PC-9 (cell line): ENCODE results near the gene OR52D1. TPM values are rescaled to one million over a fixed set of nuclear protein-coding genes. Genes with fewer than 3 reads are reported as not detected.

Experiments used
- BruUV-seq: library from RNA; stranded (reverse); fragments of 400-500 nt; replicated peaks from 2 replicates; lab custom pipeline; 2021; lab: Mats Ljungman, UMichigan
- CTCF ChIA-PET: fragments of 300-600 bp; sonication (Branson Sonifier 250); formaldehyde crosslinking; loops from one replicate; lab custom pipeline; 2022; ENCODE audit warnings: antibody characterized with exemption; lab: Charles Lee
- POLR2A ChIA-PET: fragments of 300-600 bp; sonication (Branson Sonifier 250); formaldehyde crosslinking; loops from one replicate; lab custom pipeline; 2022; ENCODE audit warnings: antibody characterized with exemption; ENCODE audit not compliant: unreplicated experiment; lab: Charles Lee
- DNase-seq, 2 experiments: peaks; one replicate each; pipeline versions ENCODE4 v3.0.0 to v3.0.0-alpha.2; 2015 to 2022; ENCODE audit warnings: mixed read lengths in 1 of 2
- H2AFZ ChIP-seq: fragments of 200-600 bp; sonication (generic); 2 replicates; pipeline ENCODE4 v1.8.1; 2017; ENCODE audit warnings: antibody characterized with exemption
- H3F3A ChIP-seq: fragments of 200-600 bp; sonication (generic); 2 replicates; pipeline ENCODE4 v1.8.1; 2017; ENCODE audit warnings: antibody characterized with exemption, mild to moderate bottlenecking, low read depth; ENCODE audit not compliant: insufficient read depth
- H3K27ac ChIP-seq: fragments of 200-600 bp; sonication (generic); 2 replicates; pipeline ENCODE4 v1.6.1; 2016; ENCODE audit warnings: mixed run types
- H3K27me3 ChIP-seq: fragments of 200-600 bp; sonication (generic); 2 replicates; pipeline ENCODE4 v1.6.1; 2016; ENCODE audit warnings: low read depth, mixed run types; ENCODE audit not compliant: insufficient read depth
- H3K36me3 ChIP-seq: fragments of 200-600 bp; sonication (generic); 2 replicates; pipeline ENCODE4 v1.6.1; 2016; ENCODE audit warnings: low read depth, mixed run types
- H3K4me1 ChIP-seq: fragments of 200-600 bp; sonication (generic); replicated peaks from 2 replicates; pipeline ENCODE4 v1.6.1; 2016; ENCODE audit warnings: mixed run types; ENCODE audit not compliant: insufficient read depth
- H3K4me2 ChIP-seq: fragments of 200-600 bp; sonication (generic); 2 replicates; pipeline ENCODE4 v1.6.1; 2017; ENCODE audit warnings: mixed run types
- H3K4me3 ChIP-seq: fragments of 200-600 bp; sonication (generic); 2 replicates; pipeline ENCODE4 v1.6.1; 2016; ENCODE audit warnings: mixed run types
- H3K79me2 ChIP-seq: fragments of 200-600 bp; sonication (generic); 2 replicates; pipeline ENCODE4 v1.6.1; 2017; ENCODE audit warnings: low read depth, mixed run types
- H3K9me2 ChIP-seq: fragments of 200-600 bp; sonication (generic); 2 replicates; pipeline ENCODE4 v1.8.1; 2017; ENCODE audit warnings: mild to moderate bottlenecking; ENCODE audit not compliant: insufficient read depth
- H3K9me3 ChIP-seq: fragments of 200-600 bp; sonication (generic); 2 replicates; pipeline ENCODE4 v1.8.1; 2016; ENCODE audit warnings: low read depth; ENCODE audit not compliant: insufficient read depth
- H4K20me1 ChIP-seq: fragments of 200-600 bp; sonication (generic); 2 replicates; pipeline ENCODE4 v1.8.1; 2017; ENCODE audit not compliant: insufficient read depth
- EZH2 ChIP-seq: fragments of 200-600 bp; sonication (generic); IDR thresholded peaks from 2 replicates; pipeline ENCODE4 v1.8.0; 2017; ENCODE audit warnings: antibody characterized with exemption, low read depth
- intact Hi-C: fragments of 100-400 bp; cut with micrococcal nuclease; formaldehyde crosslinking; loops from one replicate; pipeline ENCODE4 v1.10.0; 2022; ENCODE audit not compliant: unreplicated experiment
- total RNA-seq: library from RNA; stranded (reverse); gene quantifications from 2 replicates; pipeline ENCODE4 v1.2.3, GENCODE V29; 2021
- TF ChIP-seq, protein P1 (sequence below): fragments of 200-600 bp; sonication (generic); conservative IDR thresholded peaks from 2 replicates; pipeline ENCODE4 v1.6.1; 2017; ENCODE audit warnings: mixed run types, antibody characterized with exemption, mild to moderate bottlenecking, moderate library complexity

Gene OR52D1
- total RNA-seq, 1 experiment from 2014 or later, result not detected

DNA sequence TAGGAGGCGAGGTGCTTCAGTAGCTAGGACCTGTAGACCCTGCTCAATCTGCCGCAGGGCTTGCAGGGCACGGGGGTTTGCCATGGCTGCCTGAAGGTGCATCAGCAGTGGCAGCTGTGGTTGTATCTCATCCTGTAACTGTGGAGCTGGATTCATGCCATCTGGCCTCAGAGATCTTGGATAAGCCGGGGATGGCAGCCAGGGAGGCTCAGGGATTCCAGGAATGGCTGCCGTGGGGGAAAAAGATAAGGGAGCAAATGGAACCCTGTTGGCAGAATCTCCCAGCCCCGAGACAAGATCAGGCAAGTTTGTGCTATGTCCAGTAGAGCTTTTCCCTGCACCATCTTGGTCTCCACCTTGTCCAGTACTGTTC lies 19.4 kb downstream of the OR52D1 start:
- POLR2A ChIA-PET, result no interaction called here
- Histone ChIP-seq H2AFZ (no peak overlapping the region), H3K79me2 (0 out of 2 replicates have a peak, but pooled peaks cover 6% of the 10 kb centered on the region), H3K4me1 (no peaks in the 10 kb centered on the region), H3K36me3 (no peaks in the 10 kb centered on the region), H3K4me2 (no peak overlapping the region), H3K4me3 (no peak overlapping the region), H4K20me1 (no peaks in the 10 kb centered on the region), H3K9me3 (no peaks in the 10 kb centered on the region), H3F3A (no peaks in the 10 kb centered on the region), H3K9me2 (no peaks in the 10 kb centered on the region), H3K27ac (no peak overlapping the region), H3K27me3 (no peaks in the 10 kb centered on the region; the same call in 1 of the 2 replicates)
- TF ChIP-seq, protein P1, sequence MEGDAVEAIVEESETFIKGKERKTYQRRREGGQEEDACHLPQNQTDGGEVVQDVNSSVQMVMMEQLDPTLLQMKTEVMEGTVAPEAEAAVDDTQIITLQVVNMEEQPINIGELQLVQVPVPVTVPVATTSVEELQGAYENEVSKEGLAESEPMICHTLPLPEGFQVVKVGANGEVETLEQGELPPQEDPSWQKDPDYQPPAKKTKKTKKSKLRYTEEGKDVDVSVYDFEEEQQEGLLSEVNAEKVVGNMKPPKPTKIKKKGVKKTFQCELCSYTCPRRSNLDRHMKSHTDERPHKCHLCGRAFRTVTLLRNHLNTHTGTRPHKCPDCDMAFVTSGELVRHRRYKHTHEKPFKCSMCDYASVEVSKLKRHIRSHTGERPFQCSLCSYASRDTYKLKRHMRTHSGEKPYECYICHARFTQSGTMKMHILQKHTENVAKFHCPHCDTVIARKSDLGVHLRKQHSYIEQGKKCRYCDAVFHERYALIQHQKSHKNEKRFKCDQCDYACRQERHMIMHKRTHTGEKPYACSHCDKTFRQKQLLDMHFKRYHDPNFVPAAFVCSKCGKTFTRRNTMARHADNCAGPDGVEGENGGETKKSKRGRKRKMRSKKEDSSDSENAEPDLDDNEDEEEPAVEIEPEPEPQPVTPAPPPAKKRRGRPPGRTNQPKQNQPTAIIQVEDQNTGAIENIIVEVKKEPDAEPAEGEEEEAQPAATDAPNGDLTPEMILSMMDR, result no peak
- TF ChIP-seq EZH2, result no peak
- intact Hi-C loops, result no loop called here
- DNase-seq, result no peak
- no TSS peak for BruUV-seq
- CTCF ChIA-PET, result no interaction called here

DNA sequence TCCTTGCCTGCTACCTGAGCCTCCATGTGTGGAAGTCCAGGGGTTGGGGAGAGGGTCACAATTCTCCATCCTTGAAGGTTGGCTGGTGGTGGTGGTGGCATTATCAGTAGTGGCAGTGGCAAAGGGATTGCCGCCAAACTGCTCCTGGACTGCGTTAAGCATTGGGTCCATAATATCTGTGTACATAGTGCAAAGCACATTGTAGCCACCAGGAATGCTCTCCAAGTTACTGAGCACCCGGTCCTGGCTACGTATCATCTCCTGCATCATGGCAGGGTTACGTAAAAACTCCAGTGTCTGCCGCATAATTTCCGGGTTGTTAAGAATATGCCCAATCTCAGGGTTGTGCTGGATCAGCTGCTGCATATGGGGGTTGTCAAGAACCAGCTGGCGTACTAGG lies 20.1 kb downstream of the OR52D1 start:
- Histone ChIP-seq H3K4me3 (no peak overlapping the region), H3K9me3 (no peaks in the 10 kb centered on the region), H4K20me1 (no peaks in the 10 kb centered on the region), H3K36me3 (no peaks in the 10 kb centered on the region), H3K4me1 (no peaks in the 10 kb centered on the region), H3K27ac (no peak overlapping the region), H3K4me2 (no peak overlapping the region), H3K9me2 (no peaks in the 10 kb centered on the region), H3F3A (no peaks in the 10 kb centered on the region), H3K79me2 (0 out of 2 replicates have a peak, but pooled peaks cover 6% of the 10 kb centered on the region), H2AFZ (no peak overlapping the region), H3K27me3 (no peaks in the 10 kb centered on the region; the same call in 1 of the 2 replicates)
- ChIA-PET CTCF (no interaction called here), POLR2A (no interaction called here)
- TF ChIP-seq EZH2, result no peak
- TF ChIP-seq, protein P1, result no peak
- no peak for DNase-seq
- no TSS peak for BruUV-seq
- intact Hi-C loops, result no loop called here

DNA sequence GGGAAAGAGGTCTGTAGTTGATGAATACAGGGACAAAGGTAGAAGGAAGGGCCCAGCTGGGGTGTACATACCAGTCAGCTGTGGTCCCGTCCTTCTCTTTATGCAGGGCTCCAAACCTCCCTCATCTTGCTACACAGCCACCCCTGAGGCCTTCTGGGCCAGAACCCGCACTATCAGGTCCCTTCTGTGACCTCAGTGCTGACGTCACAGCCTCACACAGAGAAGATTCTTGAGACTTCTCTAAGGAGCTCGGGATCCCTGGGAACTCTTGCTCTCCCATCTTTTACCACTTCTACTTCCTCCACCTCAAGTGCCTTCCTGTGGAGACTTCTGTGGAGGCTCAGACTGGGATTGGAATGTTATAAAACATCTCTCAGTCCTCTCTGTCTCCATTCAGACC lies 21.3 kb downstream of the OR52D1 start, which contains the start of gene UBQLN3:
TSS of gene UBQLN3 (minus strand) at position 155 of the 400 bp plus-strand sequence. CDS start 399 bp downstream, outside the sequence.
- Histone ChIP-seq H3K9me3 (no peaks in the 10 kb centered on the region), H3K4me2 (no peak within 1 kb of the TSS), H4K20me1 (no peaks in the 10 kb centered on the region), H2AFZ (no peak within 1 kb of the TSS), H3K36me3 (no peaks in the 10 kb centered on the region), H3F3A (no peaks in the 10 kb centered on the region), H3K27ac (no peak within 1 kb of the TSS), H3K9me2 (no peaks in the 10 kb centered on the region), H3K79me2 (no peaks in the 10 kb centered on the region), H3K4me3 (no peak within 1 kb of the TSS), H3K27me3 (no peaks in the 10 kb centered on the region; the same call in 1 of the 2 replicates), H3K4me1 (no peaks in the 10 kb centered on the region)
- ChIA-PET CTCF (no interaction called here), POLR2A (no interaction called here)
- TF ChIP-seq, protein P1, result no peak
- TF ChIP-seq EZH2, result no peak
- no peak for DNase-seq
- BruUV-seq, result no TSS peak
- intact Hi-C loops, result no loop called here
